DMS153 (cell line): Measurements from ENCODE around the gene CST9.
"Not testable (repeated sequence)": the region's sequence is repeated elsewhere in the genome, so short reads cannot be mapped to it uniquely, and the experiment has no call there.

Experiments
- DNase-seq: peaks from one replicate; lab custom pipeline; 2025; lab: John Stamatoyannopoulos, UW

Gene CST9

DNA sequence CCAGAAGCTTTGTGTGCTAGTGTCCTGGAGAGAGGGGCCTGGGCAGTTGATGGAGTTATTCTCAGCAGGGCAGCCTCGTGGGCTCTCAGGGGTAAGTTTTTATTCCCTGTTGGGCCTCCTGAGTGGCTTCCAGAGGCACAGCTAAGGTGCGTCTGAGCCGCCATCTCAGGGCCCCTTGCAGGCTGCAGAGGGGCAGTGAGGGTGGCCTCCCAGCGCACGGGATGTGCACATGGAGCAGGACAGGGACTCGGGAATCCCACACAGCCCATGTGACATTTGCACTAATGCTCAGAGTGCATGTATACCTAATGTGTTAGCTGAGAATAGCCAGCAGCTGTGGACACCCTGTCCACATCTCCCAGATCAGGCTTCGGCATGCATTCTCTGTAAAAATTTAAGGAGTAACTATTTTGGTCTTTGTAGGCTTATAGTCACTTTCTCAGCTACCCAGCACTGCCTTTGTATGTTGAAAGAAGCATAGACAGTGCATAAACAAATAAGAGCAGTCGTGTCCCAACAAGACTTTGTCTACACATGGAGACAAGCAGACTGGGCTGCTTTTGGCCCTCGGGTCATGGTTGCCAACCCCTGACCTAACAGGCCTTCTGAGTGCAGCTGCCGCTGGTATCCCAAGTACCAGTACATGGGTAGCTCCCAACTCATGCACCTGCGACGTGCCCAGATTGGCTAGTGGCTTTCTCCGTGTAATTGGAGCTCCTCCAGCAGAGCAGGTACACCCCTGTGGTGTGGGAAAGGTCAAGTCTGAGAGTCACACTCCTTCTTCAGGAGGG, 18.8 kb downstream of the CST9 start:
- DNase-seq = no peak

DNA sequence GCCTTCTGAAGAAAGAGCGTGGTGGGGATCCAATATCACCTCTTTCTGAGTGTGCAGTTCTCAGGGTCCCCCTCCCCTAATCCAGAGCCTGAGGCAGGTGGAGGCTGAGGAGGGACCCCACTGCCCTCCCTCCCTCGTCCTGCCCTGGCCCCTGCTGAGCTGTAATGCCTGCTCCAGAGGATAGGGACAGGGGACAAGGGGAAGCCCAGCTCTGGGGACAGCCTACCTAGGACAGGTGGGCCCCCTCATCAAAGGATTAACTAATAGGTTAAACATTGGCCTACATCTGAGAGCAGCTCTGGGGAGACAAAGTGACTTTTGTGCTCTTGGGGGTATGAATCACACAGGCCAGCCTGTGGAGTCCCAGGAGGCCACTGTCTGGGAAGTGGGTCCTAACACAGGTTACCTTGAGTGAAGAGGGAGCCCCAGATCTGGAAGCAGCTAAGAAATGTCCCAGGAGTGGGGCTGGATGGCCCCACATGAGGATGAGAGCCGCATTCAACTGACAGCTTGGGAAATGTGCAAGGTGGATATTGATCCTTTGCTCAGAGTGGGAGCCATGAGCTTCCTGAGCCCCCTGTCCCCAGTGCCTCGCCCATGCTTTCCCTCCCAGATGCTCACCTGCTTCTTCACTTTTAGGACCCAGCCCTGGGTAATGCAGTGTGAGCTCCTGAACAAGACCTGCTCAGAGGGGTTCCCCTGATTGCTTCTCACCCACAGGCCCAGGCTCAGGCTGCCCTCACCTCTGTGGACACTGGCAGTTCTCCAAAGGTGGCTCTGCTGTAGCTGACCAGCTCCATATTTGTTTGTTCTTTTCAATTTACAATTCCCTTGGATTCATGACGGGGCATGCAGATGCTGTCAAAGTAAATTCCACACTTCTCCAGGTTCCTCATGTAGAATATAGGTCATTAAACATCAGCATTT, 19.6 kb downstream of the CST9 start:
- no peak for DNase-seq

DNA sequence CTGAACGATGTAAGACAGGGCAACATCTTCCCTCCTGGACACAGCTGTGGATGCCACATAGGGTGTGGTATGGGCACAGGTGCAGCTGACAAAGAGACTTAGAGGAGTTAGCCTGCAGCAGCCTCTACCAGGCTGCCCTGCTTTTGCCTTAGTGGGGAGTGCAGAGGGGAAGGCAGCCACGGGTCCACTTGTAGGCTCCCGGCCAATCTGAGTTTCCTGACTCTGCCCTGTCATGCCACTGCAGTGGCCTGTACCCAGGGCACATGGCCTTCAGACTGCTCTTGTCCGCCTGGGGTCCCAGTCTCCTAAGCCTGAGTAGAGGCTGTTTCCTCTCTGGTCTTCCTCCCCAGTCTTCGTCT, 20.3 kb downstream of the CST9 start:
- DNase-seq = no peak

DNA sequence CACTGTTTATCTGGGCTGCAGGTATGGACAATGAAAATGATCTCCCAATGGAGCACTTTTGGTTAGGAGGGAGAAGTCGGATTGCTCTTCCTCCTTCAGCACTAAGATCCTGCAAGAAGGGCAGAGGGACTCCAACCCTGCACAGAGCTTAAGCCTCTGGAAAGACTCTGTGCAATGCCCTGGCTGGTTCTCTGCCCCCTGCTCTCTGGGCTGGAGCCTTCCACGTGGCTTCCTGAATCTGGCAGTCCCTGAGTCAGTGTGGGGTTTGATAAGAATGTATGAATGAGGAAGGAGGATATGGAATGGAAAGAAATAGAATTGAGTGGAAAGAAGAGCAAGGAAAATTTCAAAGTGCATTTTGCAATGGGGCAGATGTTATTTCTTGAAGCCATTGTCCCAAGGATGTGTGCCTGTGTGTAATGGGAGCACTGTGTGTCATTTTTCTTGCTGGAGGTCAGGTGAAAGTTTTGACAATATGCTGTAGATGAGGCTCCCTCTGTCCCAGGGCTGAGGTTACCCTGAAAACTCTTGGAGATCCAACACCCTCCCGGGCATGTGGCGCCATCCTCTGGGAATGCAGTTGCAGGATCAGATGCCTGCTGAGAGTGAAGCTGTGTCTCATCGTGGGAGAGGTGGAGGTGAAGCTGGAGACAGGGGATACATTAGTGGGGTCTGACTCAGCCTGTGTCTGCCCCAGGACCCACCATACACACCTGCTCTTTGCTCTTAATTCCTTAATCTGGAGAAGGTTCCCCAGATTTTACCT, 21.1 kb downstream of the CST9 start:
- DNase-seq = no peak

DNA sequence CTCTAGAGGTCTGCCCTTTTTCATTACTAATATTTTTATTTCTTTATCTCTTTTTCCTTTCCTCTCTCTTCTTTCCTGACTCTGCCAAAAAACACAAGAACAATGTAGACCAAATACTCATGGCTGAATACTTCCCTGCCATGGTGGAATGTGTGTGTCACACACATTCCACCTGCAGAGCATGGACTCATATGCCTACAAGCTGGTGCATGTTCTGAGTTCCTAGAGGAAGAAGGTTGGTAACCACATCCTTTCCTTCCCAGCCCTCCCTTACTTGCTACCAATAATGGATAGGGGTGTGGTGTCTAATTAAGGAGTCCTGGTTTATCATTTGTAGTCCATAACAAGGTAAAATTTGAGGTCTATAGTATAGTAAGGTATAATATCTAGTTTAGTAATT, 22.2 kb downstream of the CST9 start:
- no peak for DNase-seq

DNA sequence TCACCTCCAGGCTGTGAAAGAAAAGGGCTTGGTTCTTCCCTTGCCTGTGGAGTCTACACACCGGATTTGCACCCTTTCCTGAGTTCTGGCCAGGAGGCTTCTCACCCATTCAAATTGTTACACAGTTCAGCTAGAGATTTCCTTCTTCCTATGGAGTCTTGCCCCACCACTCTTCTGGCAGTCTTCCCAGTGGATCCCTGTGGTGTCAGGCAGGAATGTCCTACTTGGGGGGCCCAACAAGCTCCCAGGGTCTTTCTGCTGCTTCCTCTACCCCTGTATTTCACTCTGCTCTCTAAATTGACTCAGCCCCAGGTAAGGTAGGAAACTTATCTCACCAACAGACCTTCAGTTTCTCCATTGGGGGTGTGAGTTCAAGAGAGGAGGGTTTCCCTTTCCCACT, 23.4 kb downstream of the CST9 start:
- no peak for DNase-seq

DNA sequence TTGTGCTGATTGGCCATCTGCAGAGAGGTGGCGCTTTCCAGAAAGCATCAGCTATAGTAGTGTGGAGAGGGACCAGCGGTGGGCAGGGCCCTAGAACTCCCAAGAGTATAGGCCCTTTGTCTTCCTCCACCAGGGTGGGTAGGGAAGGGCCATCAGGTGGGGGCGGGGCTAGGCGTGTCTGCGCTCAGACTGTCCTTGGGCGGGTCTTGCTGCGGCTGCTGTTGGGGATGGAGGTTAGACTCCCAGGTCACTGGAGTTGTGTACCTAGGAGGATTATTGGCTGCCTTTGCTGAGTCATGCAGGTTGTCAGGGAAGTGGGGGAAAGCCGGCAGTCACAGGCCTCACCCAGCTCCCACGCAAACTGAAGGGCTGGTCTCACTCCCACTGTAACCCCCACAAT, 23.9 kb downstream of the CST9 start:
- not testable (repeated sequence) for DNase-seq

DNA sequence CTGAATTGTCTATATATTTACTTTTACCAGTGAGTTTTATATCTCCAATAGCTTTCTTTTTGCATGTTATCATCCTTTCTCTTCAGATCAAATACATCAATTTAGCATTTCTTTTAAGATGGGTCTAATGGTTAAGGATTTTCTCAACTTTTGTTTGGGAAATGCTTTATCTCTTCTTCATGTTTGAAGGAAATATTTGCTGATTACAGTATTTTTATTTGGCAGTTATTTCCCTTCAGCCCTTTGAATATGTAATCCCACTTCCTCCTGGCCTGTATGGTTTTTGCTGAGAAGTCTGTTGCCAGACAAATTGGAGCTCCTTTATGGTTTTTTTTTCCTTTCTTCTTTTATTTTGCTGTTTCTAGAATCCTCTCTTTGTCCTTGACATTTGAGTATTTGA, 30.7 kb downstream of the CST9 start:
- DNase-seq = no peak

DNA sequence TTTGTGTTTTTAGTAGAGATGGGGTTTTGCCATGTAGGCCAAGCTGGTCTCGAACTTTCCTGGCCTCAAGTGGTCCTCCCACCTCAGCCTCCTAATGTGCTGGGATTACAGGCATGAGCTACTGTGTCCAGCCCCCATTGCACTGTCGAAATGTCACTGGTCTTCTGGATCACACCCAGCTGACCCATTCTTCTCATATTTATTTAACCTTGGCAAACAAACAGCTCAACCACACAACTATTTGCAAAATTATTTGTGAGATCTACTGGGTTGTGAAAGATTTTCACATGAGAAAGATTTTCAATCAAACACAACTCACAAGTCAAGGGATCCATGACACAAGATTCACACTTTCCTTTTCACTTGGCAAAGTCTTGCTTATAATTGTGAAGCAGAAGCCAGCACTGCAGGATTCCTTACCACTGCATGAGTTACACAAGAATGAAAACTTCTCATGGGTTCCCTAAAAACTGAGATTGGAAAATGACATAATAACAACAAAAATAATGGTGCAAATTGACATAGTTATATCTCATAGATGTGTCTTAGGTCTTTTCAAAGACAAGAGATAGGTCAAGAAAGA, 35.4 kb downstream of the CST9 start:
- DNase-seq = no peak

DNA sequence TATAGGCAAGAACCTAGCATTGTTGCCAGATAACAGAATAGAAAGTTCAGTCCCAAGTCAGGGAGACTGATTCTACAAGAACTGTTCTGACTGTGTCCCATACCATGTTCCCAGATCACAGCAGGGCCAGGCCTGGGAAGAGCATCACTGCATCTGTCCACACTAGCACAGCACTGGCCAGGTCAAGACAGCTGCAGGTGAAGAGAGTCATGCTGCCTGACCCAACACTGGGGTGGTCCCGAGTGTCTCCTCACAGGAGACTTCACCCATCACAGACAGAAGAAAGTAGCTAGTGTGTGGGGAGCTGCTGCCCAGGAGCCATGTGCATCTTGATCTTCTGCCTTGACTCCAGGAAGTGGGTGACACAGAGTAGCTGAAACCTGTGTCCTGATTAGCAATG, 36.1 kb downstream of the CST9 start:
- DNase-seq = no peak

DNA sequence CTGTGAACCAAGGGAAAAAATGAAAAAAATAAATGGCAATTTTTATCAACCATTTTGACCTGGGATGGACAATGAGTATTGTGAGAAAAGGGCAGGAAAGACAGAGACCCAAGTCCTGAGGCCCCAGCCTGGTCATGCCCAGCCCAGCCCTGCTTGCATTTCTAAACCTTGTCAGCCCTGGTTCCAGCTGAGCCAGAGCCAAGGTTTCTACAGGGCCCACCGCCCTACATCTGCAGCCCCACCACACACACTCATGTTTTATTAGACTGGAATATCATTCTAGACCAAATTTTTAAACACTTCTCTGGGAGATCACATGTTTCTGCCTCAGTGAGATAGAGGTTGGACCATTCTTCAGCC, 36.8 kb downstream of the CST9 start:
- DNase-seq = no peak

DNA sequence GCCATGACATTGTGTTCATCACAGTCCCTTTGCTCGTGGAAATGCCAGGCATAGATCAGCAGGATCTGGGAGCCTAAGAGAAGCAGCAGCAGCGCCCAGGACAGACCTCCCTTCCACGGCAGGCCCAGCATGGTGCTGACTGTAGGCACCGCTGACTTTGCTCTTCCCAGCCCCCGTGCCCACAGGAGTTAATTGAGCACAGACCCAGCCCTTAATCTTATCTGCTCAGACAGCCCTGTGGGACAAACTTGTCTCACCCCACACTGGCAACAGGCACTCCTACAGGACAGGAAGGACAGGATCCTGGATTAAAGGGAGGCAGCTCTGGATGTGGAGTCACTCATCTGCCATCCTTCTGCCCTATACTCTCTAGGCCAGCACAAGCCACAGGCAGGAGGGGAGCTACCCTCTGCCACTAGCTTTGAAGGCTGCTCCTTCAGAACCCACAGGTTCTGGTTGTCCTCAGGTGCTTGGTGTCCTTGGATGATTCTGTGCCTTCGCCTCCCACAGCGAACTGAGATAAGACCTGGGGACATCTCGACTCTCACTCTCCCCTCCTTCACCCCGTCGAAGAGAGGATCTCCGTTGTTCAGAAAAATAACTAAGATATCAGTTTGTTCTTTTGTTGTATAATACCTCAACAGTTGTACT, 37.3 kb downstream of the CST9 start, which contains the start of gene CST9L:
CST9L (minus strand) TSS at position 165 of the 651 bp plus-strand sequence; CDS start at position 131, 34 bp downstream.
- no peak for DNase-seq

DNA sequence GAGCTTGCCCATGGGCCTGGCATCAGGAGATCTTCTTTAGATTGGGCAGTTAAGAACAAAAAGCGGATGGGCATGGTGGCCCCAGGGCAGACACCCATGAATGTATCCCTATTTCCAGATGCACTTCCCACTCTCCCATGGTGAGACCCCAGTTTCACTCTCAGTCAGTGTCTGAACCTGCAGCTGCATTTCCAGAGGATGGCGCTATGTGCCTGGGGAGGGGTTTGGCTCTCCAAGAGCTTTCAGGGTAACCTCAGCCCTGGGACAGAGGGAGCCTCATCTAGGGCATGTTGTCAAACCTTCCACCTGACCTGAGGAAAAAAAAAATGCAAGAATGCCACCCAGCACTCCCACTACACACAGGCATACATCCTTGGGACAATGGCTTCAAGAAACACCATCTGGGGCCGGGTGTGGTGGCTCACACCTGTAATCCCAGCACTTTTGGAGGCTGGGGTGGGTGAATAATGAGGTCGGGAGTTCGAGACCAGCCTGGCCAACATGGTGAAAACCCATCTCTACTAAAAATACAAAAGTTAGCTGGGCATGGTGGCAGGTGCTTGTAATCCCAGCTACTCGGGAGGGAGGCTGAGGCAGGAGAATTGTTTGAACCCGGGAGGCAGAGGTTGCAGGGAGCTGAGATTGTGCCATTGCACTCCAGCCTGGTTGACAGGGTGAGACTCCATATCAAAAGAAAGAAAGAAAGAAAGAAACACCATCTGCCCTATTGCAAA, 39.4 kb downstream of the CST9 start:
- DNase-seq = no peak

DNA sequence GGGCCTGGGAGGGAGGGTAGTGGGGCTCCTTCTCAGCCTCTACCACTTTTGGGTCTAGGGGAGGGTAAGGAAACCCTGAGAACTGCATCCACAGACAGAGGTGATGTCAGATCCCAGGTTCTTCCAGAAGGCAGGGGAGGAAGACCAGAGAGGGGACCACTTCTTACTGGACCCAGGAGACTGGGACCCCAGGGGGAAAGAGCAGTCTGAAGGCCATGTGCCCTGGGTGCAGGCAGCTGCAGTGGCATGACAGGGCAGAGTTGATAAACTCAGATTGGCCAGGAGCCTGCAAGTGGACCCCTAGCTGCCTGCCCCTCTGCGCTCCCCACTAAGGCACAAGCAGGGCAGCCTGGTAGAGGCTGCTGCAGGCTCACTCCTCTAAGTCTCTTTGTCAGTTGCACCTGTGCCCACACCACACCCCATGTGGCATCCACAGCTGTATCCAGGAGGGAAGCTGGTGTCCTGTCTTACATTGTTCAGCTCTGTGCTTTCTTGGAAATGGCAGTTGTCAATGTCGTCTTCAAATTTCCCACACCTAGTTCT, 40.1 kb downstream of the CST9 start:
- no peak for DNase-seq

DNA sequence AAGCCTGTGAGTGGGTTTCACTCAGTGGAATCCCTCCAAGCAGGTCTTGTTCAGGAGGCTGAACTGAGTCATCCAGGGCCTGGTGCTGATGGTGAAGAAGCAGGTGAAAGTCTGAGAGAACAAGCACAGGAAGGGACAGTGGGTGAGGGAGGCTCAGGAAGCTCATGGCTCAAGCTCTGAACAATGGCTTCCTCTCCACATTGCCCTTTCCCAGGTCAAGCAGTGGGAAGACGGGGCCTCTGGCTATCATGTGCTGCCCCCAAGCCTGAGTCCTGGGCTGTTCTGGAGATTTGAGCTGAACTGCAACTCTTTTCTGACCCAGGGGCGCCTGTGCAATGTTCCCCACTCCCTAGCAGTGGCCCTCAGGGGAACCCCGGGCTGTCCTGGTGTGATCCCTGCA, 40.8 kb downstream of the CST9 start:
- DNase-seq = no peak

DNA sequence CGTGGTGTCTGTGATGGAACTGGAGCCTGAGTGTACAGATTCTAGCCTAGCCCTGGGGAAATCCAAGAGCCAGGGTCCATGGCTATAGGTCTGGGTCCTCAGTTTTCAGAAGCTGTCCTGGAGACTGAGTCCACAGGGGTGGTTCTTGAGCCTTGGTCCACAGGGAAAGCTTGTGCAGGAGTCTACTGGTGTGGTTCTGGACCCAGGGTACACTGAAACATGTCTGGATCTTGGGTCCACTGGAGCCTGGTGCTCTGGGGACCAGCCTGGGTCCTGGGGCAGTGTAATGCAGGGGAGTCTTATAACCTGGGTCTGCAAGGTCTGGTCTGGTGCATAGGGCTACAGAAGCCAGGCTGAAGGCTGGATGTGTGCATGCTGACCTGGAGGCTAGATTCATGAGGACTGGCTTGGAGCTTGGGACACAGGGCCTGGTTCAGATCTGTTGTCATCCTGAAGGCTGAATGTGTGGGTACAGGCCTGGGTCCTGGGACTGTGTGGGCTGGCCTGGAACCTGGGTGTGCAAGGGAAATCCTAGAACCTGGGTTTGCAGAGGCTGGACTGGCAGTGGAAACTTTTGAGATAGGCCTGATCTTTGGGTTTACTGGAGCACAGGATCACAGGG, 42.9 kb downstream of the CST9 start:
- no peak for DNase-seq

DNA sequence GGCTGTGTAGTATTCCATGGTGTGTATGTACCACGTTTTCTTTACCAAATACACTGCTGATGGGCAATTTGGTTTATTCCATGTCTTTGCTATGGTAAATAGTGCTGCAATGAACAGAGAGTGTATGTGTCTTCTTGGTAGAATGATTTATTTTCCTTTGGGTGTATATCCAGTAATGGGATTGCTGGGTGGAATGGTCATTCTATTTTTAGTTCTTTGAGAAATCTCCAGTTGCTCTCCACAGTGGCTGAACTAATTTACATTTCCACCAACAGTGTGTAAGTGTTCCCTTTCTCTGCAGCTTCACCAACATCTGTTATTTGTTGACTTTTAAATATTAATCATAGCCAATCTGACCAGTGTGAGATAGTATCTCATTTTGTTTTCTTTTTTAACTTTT, 51.3 kb downstream of the CST9 start:
- DNase-seq = no peak
